Glomerular endothelial cell (primary cell): ENCODE results near the gene EGFR. TPM values are rescaled to one million over a fixed set of nuclear protein-coding genes. Genes with fewer than 3 reads are reported as not detected.

Source experiments
- DNase-seq: peaks from one replicate; pipeline ENCODE4 v3.0.0-alpha.2; 2011; ENCODE audit warnings: low read depth, low spot score; ENCODE audit errors: extremely low read depth
- total RNA-seq: library from RNA; depleted of rRNA; stranded (reverse); fragments of >200 nt; gene quantifications from 2 replicates; pipeline ENCODE4 v1.2.3, GENCODE V29; 2015

EGFR gene
- total RNA-seq, 1 donor from 2014 or later, result 21.7 TPM

DNA sequence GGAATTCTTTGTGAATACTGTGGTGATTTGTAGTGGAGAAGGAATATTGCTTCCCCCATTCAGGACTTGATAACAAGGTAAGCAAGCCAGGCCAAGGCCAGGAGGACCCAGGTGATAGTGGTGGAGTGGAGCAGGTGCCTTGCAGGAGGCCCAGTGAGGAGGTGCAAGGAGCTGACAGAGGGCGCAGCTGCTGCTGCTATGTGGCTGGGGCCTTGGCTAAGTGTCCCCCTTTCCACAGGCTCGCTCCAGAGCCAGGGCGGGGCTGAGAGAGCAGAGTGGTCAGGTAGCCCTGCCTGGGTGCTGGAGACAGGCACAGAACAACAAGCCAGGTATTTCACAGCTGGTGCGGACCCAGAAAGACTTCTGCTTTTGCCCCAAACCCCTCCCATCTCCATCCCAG is 162.9 kb downstream of the EGFR start:
- DNase-seq, result no peak

DNA sequence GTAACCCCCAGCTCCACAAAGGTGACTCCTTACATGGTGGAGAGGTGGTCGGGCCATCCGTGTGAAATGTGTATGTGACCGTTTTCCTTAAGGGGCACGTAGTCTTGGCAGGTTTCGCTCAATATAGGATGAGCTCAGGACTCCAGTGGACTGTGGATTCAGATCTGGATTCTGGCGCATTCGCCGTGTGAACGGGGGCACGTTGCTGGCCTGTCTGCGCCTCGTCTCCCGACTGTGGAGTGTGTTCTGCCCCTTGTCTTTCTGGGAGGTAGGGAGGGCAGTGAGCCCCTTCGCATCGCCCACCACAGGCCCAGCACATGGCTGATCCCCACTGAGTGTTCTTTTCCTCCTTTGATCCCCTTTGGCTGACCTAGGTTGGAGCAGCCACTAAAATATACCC is 165.1 kb downstream of the EGFR start:
- DNase-seq, result no peak

DNA sequence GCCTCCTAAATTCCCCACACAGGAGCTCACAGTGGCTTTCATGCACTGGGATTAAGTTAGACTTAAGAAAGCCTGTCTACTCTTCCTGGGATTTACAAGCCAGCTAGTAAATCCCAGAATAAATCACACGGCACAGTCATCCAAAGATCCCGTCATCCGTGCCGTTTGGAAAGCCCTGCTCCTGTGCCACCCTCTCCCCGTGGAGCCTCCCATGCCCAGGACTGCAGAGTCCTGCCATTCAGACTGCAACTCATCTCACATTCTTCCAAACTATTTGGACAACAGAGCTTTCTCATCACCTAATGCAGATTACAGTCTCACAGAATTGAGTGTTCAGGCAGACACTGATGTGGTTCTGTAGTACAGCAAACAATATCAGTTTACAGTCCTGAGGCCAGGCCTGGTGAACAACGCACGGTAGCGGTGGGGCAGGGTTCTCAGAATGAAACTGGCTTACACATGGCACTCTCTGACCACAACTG is 166.5 kb downstream of the EGFR start:
- DNase-seq, result no peak

DNA sequence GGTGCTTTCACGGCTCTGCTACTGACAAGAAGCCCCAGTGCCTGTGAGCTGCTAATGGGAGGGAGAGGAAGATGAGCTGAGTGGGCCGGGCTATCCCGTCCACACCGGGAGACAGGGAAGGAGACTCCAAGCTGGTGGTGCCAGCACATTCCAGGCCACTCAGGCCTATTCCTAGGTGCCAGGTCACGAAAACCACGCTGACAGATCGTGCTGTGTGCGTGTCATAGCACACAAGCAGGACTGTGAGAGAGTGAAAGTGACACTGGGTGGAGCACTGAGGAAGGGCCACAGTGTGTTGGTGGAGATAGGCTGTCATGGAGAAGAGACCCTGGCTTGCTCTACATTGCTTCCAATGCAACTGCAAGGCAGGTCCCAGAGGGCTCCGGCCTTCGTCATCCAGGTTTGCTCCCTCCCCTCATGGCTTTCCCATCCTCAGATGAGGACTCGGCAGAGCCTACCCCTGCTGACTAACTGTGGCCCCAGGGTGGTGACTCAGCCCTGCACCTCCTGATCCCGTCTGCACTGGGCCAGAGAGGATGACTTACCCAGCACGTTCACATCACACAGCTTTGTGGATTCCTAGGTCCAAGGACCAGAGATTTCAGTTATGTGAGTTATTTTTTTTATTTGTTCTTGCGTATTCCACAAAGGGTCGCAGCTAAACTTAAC is 167.3 kb downstream of the EGFR start:
- DNase-seq, result no peak

DNA sequence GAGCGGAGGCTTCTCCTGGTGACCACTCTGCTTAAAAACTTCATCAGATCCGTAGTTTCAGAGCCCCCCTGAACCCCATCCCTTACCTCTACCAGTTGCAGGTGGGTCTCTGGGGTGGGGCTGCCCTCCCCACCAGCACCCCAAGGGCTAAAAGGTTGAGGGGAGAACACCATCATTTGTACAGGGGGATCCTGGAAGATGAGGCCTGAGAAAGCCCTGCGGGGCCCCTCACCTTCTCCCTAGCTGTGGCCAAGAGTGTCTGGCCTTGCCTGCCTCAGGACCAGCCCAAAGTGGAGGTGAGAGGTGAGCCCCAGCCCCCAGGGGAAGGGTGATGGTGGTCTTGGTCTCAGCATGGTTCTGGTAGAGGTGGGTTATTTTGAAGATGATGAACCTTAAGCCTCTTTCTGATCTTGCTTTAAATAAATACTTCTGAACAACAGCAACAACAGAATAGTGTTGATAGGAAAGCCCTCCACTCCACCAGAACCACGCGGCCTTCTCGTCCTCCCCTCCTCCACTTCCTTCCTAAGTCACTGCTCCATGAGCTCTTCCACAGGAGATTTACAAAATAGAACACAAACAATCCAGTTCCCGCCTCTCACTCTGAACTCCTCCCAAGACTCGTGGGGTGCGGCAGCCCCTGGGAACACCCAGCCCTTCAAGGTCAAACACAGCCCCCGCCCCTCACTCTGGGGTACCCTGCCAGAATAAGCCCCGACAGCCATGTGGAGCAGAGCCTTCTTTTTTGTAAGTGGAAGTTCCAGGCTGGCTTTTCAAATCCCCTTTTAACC is 169.1 kb downstream of the EGFR start:
- no peak for DNase-seq

DNA sequence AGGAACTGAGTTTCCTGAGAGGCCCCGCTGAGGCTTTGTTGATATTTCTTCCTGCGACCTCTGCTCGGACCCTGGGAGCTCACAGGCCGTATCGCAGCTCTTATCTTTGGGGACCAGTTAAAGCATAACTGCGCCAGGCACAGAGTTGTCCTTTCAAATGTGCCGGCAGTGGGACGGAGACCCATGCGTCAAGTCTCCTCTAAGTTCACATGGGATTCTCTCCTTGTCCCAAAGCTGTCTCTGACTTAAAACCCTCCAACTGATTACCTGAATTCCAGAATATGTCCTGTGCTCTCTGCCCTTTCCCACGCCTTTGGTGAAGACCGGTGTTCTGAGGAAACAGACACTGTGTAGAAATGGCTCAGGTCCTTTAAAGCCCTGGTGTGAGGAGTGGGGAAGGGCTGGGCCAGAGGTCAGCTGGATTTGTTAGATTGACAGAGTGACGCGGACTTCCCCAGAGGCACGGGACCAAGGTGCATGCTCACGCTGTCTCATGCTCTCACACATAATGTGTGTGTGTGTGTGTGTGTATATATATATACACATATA is 169.8 kb downstream of the EGFR start:
- no peak for DNase-seq

DNA sequence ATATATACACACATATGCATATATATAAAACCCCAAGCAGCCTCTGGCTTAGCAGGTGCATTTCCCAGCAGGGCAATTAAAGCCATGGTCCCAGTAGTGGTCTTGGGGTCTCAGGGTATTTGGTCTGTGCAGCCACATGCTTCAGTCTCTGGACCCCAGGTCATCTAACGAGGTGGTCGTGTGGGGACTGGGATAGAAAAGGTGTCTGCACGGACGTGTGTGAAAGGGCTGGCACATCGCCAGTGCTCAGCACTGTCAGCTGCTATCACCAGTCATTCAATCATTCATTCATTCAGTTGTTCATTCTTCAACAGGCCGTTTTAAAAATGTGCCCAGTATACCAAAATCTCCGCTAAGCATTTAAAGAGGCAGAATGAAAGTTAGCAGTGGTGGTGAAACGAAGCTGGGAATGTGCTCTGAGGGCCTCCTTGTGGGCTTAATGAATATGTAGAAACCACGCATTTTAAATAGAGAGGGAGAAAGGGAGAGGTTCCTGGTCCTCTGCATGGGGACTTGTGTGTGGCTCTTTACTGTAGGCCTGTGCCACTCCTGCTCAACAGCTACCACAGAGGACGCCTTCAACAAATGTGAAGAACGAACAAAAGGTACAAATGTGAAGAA is 170.4 kb downstream of the EGFR start:
- no peak for DNase-seq

DNA sequence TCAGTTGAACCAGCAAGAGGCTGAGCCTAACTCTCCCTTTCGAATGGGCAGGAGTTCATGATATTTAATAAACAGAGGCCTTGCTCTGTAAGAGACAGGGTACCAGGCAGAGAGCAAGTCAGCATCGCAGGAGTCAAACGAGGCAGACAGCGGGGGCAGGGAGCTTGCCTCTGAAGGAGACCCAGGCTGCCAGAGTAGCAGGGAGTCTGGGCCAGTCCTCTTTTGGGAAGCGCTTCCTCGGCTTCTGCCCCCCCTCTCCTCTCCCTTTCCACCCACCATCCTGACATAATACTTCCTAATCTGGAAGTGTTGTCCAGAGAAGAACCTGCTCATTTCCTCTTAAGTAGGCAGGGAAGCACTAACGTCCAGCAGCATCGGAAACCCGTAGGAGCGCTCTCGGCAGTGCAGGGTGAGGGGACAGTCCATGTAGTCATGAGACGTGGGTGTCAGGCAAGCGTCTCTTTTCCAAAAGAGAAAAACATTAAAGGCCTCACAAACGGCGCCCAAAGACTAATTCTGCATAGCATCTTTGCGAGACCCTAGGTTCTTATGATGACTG is 171.1 kb downstream of the EGFR start:
- DNase-seq, result no peak

DNA sequence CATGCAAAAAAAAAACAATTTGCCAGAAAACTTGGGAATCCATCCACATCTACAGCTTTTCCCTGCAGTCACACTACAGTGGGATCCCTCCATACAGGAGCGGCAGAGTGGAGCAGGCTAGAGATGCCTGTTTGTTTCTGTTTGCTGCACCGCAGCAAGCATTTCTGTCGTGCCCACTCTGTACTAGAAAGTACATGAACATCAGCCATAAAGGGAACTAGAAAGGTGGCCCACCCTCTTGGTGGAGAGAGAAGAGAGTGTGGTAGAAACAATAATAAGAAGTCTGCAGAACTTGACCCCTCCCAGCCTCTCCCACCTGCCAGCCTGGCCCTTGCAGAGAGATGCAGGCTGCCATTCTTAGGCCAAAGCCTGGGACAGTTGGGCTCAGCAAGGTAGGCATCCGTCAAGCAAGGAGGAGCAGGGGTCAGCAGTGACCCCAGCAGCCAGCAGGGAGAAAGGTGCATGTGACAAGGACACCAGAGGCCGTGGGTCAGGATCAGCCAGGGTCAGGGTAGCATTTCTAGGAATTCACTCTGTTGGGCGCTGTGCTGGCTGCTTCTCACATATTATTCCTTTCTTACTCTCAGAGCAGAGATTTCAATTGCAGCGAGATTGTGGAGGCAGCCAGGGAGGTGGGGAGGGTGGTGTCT is 171.8 kb downstream of the EGFR start:
- DNase-seq, result no peak

DNA sequence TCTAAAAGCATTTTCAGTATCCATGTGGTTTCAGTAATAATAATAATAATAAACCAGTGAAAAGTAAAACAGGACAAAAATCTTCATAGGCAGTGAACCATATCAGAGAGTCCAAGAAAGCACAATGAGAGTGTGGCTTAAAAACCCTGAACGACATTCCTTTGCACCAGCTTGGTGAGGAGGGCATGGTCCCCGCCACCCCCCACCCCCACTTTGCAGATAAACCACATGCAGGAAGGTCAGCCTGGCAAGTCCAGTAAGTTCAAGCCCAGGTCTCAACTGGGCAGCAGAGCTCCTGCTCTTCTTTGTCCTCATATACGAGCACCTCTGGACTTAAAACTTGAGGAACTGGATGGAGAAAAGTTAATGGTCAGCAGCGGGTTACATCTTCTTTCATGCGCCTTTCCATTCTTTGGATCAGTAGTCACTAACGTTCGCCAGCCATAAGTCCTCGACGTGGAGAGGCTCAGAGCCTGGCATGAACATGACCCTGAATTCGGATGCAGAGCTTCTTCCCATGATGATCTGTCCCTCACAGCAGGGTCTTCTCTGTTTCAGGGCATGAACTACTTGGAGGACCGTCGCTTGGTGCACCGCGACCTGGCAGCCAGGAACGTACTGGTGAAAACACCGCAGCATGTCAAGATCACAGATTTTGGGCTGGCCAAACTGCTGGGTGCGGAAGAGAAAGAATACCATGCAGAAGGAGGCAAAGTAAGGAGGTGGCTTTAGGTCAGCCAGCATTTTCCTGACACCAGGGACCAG is 172.5 kb downstream of the EGFR start:
- DNase-seq, result no peak

DNA sequence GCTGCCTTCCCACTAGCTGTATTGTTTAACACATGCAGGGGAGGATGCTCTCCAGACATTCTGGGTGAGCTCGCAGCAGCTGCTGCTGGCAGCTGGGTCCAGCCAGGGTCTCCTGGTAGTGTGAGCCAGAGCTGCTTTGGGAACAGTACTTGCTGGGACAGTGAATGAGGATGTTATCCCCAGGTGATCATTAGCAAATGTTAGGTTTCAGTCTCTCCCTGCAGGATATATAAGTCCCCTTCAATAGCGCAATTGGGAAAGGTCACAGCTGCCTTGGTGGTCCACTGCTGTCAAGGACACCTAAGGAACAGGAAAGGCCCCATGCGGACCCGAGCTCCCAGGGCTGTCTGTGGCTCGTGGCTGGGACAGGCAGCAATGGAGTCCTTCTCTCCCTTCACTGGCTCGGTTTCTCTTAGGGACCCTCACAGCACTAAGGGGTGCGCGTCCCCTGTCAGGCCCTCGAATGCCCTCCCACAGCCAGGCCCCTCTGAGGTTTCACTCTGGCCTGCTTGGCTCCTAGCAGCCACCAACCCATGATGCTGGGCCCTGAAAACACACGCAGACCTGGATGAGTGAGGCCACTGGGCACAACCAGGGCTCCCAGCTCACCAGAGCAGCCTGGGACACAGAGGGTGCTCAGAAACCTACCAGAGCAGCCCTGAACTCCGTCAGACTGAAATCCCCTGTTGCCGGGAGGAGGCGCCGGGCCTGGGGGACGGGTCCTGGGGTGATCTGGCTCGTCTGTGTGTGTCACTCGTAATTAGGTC is 173.3 kb downstream of the EGFR start:
- no peak for DNase-seq

DNA sequence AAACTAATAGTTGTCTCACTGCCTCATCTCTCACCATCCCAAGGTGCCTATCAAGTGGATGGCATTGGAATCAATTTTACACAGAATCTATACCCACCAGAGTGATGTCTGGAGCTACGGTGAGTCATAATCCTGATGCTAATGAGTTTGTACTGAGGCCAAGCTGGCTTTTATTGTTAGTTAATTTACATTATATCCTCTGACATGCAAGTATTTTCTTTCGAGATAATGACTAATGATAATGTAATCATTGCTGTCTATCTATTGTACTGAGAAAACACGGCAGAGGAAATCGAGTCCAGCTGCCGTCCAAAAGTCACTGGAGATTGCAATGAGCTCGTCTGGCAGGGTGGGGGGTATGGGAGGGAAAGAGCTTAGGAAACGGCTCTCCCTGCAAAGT is 173.9 kb downstream of the EGFR start:
- DNase-seq, result no peak

DNA sequence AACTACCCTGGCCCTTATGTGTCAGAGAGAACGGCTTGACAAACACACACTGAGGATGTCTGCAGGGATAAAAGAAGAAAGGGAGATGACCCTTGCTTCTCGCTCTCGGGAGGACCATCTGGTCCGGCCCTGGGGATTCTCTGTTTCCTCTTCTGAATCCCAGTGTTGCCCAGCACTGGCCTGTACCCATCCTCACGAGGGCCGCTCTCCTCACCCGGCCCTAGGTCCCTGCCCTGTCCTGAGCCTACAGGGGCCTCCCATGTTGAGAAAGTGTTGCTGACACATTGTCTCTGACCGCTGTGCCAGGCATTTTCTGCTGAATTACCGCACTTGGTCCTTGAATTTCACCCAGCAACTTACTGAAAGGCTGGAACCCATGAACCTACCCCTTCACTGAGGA is 174.4 kb downstream of the EGFR start:
- no peak for DNase-seq

DNA sequence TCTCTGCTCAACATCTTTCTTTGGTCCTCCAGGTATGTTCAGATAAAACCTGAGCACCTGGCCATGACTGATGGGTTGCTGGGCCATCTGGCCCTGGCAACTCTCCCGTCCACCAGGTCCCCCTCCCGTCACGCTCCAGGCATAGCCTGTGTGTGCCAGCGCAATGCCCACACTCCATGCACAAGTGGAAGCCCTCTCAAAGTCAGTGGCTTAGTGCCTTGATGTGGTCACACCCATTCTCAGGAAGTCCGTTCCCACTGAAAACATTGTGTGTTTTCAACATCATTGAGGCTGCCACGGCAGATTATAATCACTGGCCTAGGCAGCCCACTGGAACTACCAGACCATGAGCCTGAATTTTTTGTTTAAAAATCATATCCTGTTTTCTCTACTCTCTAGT is 175.7 kb downstream of the EGFR start:
- DNase-seq, result no peak

DNA sequence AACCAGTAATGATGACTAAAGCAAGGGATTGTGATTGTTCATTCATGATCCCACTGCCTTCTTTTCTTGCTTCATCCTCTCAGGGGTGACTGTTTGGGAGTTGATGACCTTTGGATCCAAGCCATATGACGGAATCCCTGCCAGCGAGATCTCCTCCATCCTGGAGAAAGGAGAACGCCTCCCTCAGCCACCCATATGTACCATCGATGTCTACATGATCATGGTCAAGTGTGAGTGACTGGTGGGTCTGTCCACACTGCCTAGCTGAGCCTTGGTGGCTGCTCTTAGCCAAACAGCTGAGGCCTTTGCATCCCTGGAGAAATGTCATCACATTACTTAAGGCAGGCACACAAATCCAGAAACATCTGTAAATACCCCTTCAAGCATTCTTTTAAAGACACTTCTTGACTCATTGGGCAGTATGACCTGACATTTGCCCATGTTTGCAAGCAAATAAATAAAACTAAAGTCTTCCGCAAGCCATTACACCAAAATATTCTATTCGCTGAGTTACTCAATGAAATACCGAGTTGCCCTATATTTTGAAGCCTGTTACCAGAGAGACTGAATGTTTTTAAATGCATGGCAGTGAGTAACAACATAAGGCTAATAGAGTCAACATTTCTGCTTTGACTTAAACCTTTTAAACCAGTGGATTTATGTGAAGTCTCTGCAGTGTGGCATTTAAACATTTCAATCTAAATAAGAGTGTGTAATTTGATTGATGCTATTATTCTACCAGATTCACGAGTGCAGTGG is 180.0 kb downstream of the EGFR start:
- DNase-seq, result no peak

DNA sequence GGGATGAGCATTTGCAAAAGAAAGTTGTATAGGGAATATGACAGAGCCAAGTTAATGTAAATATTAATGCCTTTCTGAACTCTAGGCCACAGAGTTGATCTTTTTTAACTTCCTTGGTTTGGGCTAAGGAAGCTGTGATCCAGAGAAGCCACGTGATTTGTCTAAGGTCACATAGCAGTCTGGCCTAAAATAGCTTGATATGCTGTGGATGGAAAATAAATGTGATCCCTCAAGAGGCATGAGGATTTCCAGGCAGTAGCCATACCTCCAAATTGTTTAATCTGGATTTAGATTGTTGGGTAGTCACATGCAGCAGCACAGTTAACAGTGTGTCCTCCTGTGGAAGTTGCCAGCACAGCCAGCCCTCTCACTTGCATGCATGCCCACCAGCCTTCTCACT is 180.6 kb downstream of the EGFR start:
- DNase-seq, result no peak

DNA sequence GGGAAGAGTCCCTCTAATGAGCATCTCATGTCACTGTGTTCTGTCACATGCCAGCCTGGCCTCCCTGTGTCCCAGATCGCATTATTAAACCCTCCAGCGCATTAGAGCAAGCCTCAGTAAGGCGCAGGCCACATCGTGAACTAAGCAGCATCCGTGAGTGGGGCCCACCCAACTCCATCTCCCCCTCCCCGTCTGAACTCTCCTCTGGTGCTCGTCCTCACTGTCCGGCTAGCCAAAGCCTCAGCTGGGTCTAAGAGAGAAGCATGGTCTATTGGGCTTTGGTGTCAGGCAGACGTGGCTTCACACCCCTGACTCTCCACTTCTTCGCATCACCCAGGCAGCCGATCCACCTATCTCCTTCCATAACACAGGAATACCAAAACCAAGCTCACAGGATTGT is 181.6 kb downstream of the EGFR start:
- DNase-seq, result no peak

DNA sequence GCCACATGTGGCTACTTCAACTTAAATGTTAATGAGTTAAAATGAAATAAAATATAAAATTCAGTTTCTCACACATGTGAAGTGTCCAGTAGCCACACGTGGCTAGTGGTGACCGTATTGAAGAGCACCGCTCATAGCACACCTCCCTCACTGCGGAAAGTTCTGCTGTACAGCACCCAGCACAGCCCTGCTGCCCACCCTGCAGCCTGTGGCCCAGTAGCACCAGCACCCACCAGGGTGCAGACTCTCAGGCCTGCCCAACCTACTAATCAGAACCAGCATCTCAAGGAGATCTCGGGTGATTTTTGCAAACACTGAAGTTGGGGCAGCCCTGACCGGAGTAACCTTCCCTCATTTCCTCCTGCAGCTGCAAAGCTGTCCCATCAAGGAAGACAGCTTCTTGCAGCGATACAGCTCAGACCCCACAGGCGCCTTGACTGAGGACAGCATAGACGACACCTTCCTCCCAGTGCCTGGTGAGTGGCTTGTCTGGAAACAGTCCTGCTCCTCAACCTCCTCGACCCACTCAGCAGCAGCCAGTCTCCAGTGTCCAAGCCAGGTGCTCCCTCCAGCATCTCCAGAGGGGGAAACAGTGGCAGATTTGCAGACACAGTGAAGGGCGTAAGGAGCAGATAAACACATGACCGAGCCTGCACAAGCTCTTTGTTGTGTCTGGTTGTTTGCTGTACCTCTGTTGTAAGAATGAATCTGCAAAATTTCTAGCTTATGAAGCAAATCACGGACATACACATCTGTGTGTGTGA is 183.5 kb downstream of the EGFR start:
- DNase-seq, result no peak
